GM21723 (cell line): ENCODE data around the gene CTAG2.
"Not testable (repeated sequence)": the region's sequence is repeated elsewhere in the genome, so short reads cannot be mapped to it uniquely, and the experiment has no call there.

Experiments
- ATAC-seq: cut with Tn5 transposase; IDR thresholded peaks from one replicate; pipeline ENCODE4 v1.9.1; 2021; ENCODE audit warnings: mild to moderate bottlenecking, moderate library complexity; ENCODE audit not compliant: unreplicated experiment

CTAG2 gene

GRCh38 chrX:154653413-154653812 is at the start of gene CTAG2:
CTAG2 (minus strand) TSS chrX:154653579; CDS start chrX:154653515, 64 bp downstream.
- ATAC-seq: not testable (repeated sequence)

- ATAC-seq: no peak
These were observed 45.4 kb upstream of the CTAG2 start for GRCh38 chrX:154698630-154699248.

- no peak for ATAC-seq
These were observed 43.3 kb upstream of the CTAG2 start for GRCh38 chrX:154696676-154697045.

GRCh38 chrX:154695911-154696675 is 42.7 kb upstream of the CTAG2 start:
- ATAC-seq: no peak

GRCh38 chrX:154693394-154693793 is 40.0 kb upstream of the CTAG2 start:
- ATAC-seq: no peak

DNA sequence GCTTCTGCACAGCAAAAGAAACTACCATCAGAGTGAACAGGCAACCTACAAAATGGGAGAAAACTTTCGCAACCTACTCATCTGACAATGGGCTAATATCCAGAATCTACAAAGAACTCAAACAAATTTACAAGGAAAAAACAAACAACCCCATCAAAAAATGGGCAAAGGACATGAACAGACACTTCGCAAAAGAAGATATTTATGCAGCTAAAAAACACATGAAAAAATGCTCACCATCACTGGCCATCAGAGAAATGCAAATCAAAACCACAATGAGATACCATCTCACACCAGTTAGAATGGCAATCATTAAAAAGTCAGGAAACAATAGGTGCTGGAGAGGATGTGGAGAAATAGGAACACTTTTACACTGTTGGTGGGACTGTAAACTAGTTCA is 37.1 kb upstream of the CTAG2 start:
- not testable (repeated sequence) for ATAC-seq

- not testable (repeated sequence) for ATAC-seq
These were observed 18.7 kb upstream of the CTAG2 start for GRCh38 chrX:154672084-154672483.

DNA sequence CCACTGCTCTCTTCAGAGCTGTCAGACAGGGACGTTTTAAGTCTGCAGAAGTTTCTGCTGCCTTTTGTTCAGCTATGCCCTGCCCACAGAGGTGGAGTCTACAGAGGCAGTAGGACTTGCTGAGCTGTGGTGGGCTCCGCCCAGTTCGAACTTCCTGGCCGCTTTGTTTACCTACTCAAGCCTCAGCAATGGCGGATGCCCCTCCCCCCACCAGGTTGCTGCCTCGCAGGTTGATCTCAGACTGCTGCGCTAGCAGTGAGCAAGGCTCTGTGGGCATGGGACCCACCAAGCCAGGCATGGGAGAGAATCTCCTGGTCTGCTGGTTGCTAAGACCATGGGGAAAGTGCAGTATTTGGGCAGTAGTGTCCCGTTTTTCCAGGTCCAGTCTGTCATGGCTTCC is 17.5 kb upstream of the CTAG2 start:
- not testable (repeated sequence) for ATAC-seq

DNA sequence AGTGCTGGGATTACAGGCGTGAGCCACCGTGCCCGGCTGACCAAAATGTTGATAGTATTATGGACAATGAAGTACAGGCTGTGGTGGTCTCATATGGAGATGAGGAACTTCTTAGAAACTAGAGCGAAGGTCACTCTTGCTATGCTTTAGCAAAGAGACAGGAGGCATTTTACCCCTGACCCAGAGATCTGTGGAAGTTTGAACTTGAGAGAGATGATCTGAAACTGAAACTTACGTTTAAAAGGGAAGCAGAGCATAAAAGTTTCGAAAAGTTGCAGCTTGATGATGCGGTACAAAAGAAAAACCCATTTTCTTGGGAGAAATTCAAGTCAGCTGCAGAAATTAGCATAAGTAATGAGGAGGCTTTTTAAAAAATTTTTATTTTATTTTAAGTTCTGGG is 8.5 kb upstream of the CTAG2 start:
- no peak for ATAC-seq

DNA sequence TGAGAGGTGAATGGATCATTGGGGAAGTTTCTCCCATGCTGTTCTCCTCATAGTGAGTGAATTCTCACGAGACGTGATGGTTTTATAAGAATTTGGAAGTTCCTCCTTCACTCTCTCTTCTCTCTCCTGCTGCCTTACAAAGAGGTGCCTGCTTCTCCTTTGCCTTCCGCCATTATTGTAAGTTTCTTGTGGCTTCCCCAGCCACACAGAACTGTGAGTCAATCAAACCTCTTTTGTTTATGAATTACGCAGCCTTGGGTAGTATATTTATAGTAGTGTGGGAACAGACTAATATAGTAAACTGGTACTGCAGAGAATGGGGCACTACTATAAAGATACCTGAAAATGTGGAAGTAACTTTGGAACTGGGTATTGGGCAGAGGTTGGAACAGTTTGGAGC is 7.8 kb upstream of the CTAG2 start:
- ATAC-seq: no peak

- ATAC-seq: no peak
These were observed 7.2 kb upstream of the CTAG2 start for GRCh38 chrX:154660541-154660940.

- ATAC-seq: no peak
These were observed 5.6 kb upstream of the CTAG2 start for GRCh38 chrX:154658957-154659356.

- ATAC-seq: no peak
These were observed 4.8 kb upstream of the CTAG2 start for GRCh38 chrX:154658187-154658586.

DNA sequence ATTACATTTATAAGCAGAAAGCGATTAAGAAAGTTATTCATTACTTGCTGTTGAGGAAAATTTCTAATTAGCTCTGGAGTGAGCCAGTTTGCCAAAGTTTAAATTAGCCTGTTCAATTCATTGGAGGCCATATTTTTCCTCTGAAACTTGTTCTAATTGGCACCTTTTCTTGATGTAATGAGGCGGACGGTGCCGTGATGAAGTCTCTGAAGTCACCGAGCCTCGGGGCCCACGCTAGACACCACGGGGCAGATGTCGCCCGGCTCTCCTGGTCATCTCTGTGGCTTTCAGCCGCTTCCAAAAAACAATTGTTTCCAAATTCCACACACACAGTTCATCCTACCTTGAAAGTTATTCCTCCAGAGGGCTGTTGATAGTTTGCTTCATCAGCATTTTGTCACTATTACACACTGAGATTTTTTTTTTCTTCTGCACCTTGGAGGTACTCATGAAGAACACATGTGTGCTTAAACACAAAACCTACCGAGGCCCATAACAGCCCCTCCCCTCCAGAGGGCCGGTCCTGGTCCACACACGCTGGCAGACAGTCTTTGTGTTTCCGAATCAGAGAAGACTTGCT is 3.9 kb upstream of the CTAG2 start:
- no peak for ATAC-seq

- ATAC-seq: no peak
These were observed 2.4 kb upstream of the CTAG2 start for GRCh38 chrX:154655786-154656185.

DNA sequence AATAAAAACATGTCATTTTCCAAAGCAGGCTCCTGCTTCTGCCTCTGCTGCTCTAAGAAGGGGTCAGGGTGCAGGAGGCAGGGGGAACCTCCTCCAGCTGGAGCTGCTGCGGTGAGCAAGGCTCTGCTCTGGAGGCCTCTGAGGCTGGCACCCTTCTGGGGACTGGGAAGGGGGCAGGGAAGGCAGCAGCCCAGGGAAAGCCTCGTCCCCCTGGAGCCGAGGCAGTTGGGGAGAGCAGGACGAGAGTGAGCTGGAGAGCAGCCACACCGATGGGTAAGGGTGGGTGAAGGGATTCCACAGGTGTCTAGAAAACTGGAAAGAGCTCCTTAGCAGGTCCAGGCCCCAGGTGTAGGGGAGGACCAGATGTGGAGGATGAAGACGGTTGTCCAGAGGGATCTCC is 2.0 kb upstream of the CTAG2 start:
- no peak for ATAC-seq

DNA sequence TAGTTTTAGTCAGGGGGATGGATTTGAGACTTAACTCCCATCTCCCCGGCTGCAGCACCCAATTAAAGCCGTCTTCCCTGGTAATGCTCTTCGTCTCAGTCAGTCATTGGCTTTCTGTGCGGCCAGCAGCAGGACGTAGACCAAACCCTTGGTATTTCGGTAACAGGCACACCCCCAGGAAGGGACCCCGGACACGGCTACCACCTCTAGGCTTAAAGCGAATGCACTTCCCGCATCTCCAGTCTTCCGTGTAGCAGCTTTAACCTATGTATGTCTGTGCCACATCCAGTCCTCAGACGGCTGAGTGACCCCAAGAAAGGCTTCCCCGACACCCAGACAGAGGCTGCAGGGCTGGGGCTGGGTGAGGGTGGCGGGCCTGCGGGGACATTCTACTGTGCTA is 1.5 kb upstream of the CTAG2 start:
- no peak for ATAC-seq

GRCh38 chrX:154654372-154654771 is 993 bp upstream of the CTAG2 start:
- ATAC-seq: no peak

DNA sequence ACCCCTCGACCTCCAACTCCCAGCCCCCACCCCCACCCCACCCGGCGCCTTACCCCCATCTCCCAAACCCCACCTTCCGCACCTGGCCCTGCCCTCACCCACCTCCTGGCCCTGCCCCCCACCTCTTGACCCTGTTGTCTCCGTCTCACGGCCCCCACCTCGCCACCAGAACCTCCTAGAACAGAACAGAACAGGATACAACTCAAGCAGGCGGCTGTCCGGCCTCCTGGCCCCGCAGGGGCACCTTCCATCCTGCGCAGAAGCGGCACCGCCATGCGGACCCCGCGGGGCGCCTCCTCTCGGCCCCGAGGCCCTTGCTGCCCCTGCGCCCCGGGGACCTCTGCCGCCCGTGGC is 354 bp downstream of the CTAG2 start:
- ATAC-seq: no peak

GRCh38 chrX:154652311-154653047 is 900 bp downstream of the CTAG2 start:
- ATAC-seq: no peak

- ATAC-seq: no peak
These were observed 3.2 kb downstream of the CTAG2 start for GRCh38 chrX:154650221-154650510.
